ENCODE measurements around the gene PAPOLA. TPM values are rescaled to one million over a fixed set of nuclear protein-coding genes. Genes with fewer than 3 reads are reported as not detected.
"Not testable (repeated sequence)": the region's sequence is repeated elsewhere in the genome, so short reads cannot be mapped to it uniquely, and the experiment has no call there.

Gene PAPOLA
- polyA plus RNA-seq, 3 donors, result 193 to 254 (median 210) TPM

DNA sequence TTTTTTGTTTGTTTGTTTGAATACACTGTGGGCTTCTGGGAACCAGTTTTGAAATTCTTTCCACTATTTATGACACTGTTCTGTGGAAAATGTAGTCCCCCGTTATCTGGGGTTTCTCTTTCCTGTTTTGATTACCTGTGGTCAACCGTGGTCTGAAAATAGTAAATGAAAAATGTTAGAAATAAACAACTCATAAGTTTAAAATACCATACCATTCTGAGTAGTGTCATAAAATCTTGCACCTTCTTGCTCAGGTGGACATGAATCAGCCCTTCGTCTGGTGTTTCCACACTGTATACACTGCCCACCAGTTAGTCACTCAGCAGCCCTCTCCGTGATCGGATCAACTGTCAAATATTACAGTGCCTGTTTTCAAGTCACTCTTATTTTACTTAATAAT, 5.1 kb upstream of the PAPOLA start:
- DNase-seq, result no peak

DNA sequence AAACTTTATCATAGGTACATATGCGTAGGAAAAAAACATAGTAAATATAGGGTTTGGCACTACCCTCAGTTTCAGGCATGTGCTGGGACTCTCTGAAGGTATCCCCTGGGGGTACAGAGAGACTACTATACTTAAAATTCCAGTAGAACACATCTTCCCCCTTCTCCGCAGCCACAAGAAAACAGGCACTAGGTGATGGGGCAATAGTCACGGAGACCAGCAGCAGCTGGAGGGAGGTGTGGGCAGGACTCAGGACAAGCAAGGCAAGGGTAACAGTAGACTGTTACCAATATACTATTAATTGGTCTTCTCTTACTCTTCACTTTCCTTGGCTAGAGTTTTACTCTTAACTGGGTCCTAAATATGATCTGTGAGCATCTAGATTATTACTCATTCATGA, 4.6 kb upstream of the PAPOLA start:
- no peak for DNase-seq

DNA sequence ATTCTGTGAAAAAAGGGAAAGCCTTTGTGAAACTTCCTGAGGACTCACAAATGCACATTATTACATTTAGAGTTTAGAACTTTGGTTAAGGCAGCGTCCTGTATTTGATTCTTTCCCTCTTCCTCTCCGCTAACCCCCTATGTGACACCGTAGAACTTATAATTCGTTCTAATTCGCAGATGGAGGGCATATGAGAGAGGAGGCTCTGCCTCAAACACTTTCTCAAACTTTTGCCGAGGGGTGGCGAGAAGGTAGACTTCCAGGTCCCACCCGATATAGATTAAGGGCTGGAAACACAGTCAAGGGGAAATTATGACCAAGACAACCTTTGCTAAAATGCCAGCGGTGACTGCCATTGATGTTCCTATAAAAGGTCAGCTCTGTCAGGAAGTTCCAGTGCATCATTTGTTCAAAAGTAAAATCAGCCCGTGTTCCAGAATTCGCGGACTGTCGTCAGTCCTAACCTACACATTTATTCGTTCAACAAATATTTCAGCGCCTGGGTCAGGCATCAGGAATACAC, 904 bp upstream of the PAPOLA start:
- DNase-seq, result peak; percentile 2

DNA sequence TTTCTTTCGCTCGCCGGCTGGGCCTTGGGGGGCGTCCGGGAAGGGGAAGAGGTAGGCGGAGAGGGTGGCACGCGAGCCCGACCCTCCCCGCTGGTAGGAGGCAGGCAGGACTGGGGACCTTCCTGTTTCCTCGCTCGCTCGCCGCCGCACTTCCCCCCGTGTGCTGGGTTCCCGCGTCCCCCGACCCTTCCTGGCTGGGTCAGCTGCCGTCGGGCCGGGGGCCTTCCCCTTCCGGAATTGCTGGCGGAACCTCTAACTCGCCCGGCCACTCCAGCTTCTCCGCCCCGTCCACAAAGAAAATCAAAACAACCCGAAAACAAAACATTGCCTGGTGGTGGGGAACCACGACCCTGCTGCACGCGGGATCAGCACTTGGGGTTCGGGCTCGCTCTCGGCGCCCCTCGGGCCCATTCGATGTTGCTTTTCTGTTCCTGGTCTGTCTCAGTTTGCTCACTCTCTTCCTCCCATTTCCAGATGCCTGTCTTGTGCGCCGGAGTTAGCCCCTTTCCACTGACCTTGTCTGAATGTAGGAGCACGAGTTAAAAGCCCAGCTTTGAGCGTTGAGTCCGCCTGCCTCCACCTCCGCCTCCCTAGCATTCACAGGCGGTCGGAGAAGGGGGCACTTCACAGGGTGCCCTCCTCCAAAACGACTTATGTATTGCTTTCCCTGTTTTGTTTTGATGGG, 581 bp downstream of the PAPOLA start:
- DNase-seq, result peak; percentile 60

DNA sequence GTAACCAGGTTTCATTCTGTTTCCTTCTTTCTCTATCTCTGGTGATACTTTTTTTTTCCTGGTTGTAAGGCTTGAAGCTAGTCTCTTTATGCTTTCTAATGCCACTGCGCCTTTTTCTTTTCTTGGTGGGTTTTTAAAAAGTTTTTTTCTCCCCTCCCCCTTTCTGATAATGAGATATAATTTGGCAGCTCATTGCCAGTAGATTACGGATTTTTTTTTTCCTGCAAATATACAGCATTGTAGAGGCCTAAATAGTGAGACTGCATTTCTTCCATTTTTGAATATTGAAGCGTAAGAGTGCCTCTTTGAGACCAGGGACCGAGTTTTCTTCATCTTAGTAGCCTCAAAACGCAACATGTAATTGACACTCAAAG, 1.1 kb downstream of the PAPOLA start:
- DNase-seq, result no peak

DNA sequence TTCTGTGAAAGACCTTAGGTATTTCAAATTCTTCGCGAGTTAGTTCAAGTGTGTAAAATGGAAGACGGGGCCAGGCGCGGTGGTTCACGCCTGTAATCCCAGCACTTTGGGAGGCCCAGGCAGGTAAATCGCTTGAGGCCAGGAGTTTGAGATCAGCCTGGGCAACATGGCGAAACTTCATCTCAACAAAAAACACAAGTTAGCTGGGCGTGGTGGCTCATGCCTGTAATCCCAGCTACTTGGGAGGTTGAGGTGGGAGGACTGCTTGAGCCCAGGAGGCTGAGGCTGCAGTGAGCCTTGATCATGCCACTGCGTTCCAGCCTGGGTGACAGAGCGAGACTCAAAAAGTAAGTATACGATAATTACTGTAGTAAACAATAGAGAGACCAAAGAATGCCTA, 2.2 kb downstream of the PAPOLA start:
- not testable (repeated sequence) for DNase-seq

DNA sequence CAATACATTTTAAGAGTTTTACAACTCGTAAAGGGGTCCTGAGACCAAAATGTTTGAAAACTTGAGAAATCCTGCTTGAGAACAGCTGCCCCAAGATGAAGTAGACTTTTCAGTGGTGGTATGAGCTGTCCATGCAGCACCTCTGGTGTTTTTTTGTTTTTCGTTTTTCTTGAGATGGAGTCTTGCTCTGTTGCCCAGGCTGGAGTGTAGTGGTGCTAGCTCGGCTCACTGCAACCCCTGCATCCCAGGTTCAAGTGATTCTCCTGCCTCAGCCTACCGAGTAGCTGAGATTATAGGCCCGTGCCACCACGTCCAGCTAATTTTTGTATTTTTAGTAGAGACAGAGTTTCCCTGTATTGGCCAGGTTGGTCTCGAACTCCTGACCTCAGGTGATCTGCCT, 5.5 kb downstream of the PAPOLA start:
- DNase-seq, result no peak

DNA sequence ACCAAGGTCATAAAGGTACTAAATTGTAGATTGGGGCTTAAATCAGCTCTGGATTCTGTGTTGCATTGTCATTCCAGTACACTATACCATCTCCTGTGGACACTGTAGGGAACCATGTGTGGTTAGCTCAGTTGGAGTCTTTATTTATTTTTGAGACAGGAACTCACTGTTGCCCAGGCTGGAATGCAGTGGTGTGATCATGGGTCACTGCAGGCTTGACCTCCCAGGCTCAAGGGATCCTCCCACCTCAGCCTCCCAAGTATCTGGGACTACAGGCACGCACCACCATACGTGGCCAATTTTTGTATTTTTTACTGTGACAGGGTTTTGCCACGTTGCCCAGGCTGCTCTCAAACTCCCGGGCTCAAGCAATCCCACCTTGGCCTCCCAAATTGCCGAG, 6.7 kb downstream of the PAPOLA start:
- no peak for DNase-seq

DNA sequence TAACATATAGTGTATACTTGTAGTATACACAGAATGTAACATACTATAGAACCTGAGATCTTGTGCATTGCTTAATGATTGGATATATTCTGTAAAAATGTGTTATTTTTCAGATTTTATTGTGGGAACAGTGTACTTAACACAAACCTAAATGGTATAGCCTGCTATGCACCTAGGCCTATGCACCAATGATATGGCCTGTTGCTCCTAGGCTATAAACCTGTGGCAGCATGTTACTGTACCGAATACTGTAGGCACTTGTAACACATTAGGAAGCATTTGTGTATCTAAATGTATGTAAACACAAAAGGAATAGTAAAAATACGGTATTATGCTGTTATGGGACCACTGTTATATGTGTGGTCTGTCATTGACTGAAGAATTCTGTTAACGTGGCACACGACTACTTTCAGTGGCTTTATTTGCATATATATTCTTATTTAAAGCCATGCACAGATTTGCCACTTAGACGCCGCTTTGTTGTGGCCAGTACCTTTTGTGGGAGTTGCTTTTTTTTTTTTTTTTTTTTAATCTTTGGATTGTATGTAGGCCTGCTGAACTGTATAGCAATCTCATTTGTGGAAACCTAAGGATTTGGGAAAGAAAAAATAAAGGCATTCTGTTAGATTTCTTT, 7.4 kb downstream of the PAPOLA start:
- no peak for DNase-seq

DNA sequence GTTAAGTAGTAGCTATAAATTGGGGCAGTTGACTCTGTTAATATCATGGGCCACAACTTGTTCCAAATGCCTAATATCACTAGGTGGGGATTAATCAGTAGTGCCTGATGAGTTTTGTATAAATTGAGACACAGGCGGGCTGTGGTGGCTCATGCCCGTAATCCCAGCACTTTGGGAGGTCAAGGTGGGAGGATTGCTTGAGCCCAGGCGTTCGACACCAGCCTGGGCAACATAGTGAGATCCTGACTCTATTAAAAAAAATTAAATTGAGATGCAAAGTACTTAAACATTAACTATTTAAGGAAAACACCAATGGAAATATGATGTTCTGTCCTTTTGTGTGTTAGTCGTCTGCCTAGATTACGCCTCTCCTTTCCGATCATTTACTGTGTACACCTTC, 9.0 kb downstream of the PAPOLA start:
- DNase-seq, result no peak

DNA sequence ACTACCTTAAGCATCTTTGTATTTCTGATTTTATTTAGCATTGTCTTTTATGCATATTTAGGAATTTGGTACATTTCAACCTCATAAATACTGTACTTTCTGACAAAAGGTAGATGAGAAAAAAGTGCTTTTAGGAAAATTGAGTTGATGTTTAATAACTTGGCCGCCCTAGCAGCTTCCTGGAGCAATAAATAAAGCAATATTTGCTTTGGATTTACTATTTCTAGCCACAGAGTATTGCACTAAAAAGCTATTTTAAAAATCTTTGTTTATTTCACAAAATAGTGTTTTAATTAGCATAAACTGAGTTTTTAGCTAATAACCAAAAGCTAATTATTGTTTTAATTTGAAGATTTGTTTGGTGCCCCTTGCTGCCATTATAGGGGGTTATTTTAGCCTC, 9.5 kb downstream of the PAPOLA start:
- DNase-seq, result no peak

DNA sequence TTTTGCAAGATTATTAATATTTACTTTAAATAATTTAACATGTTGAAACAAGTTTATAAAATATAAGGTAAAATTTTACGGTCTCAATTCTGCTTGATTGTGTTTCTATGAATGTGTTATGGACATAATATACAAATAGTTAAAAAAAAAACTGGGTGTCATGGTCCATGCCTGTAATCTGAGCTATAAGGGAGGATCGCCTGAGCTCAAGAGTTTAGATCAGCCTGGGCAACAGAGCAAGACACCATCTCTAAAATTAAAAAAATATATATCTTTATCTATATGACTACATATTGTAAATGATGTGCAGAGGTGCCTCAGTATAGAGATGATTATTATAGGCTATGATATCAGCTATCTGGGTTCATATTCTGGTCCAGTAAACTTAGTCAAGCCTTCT, 9.9 kb downstream of the PAPOLA start:
- DNase-seq, result no peak

DNA sequence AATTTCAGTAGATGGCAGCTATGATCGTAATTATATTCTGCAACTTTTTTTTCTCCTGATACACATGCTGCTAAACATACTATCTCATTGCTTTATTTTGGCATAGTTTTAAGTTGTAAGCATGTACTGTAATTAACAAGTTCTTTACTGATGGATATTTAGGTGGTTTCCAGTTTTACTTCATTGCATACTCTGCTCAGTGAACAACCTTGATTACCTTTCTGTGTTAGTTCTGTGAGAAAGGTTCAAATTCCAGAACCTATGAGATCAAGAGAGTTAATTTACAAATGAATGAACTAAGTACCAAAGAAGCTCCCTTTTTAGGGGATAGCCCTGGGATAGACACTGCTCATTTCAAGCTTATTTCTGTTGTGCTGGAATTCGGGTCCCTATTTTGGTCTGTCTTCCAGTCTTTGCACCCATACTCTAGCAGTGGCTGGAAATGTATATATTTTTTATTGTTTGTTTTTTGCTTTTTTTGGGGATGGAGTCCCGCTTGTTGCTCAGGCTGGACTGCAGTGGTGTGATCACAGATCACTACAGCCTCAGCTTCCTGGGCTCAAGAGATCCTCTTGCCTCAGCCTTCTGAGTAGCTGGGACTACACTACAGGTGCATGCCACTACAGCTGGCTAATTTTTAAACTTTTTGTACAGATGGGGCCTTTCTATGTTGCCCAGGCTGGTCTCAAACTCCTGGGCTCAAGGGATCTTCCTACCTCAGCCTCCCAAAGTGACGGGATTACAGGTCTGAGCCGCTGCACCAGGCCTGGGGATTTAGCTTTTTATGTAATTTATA, 10.6 kb downstream of the PAPOLA start:
- DNase-seq, result no peak

DNA sequence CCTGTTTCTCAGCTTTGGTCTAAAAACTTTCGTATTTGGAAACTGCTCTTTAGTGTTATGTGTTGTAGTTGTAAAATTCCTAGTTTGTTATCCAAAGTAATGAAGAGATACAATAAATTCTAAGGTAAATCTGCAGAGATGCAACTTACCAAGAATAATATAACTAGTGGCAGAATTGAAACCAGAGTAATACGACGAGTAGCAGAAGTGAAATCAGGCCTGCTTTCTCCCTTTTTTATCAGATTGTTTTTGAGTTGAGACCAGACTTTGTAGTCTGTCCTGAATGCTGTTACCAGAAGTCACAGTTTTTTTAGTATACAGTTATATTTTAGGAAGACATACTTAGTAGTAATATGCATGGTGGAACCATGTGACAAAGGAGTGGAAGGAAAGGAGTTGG, 12.5 kb downstream of the PAPOLA start:
- no peak for DNase-seq

DNA sequence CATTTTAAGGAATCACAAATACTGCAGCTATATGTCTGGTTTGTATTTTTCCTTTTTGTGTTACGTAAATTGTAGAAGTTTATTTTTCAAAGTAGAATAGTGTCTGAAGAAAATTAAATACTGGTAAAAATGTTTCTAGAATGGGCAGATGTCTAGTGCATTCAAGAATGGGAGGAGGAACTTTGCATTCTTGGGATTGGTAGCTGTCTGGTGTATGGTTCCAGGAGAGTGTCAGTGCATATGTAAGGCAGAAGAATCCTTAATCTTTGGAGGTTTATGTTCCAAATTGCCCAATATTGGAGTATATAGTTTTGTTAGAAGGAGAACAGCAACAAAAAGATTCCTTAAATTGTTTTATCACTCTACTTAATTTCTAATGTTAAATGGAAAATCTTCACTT, 13.5 kb downstream of the PAPOLA start:
- DNase-seq, result no peak

DNA sequence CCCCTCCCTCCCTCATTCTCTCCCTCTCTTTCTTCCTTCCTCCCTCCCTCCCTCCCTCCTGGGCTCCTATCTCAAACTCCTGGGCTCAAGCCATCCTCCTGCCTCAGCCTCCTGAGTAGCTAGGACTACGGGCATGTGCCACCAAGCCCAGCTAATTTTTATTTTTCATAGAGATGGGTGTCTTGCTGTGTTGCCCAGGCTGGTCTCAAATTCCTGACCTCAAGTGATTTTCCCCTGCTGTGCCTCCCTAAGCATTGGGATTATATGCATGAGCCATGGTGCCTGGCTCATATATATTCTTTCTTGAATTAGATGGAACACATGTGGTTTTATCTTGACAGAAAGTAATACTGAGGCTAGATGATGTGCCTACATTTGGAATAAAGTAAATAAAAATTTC, 14.2 kb downstream of the PAPOLA start:
- DNase-seq, result no peak

DNA sequence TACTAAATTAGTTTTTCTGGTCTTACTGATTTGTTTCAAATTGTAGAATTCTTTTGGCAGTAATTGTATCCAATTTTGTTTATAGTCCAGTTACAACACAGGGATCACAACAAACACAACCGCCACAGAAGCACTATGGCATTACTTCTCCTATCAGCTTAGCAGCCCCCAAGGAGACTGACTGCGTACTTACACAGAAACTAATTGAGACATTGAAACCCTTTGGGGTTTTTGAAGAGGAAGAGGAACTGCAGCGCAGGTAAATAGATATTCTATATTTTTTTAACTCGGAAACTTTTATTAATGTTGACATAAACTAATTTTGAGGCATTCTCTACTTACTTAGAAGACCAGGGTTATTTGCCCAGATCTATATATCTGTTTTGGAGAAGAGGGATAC, 17.8 kb downstream of the PAPOLA start:
- DNase-seq, result no peak

DNA sequence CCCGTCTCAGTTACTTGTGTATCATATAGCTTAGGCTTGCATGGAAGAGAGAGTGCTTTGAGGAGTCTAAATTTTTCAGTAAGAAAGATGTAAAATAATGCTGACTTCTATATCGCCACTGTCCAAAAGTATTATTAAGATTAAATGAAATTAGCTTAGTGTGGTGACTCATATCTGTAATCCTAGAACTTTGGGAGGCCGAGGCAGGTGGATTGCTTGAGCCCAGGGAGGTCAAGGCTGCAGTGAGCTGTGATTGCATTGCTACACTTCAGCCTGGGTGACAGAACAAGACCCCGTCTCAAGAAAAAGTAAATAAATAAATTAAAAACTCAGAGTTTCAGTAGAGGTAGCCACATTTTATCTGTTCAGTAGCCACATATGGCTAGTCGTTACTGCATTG, 23.3 kb downstream of the PAPOLA start:
- no peak for DNase-seq

DNA sequence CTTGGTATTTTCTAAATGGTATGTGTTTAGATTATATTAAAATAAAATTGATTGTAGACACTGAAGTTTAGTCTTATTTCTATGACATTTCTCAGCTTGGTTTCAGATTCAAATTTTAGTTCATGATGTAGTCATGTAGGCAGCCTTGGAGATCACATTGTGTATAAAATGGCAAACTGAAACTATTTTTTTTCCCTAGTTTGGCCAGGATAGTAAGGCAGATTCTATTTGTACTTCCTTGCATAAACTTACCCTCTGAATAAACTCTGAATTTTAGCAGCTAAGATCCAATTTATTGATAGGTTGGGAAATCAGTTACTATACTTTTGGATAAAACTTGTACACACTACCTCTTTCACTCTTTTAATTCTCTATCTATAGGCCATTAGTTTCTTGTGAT, 30.4 kb downstream of the PAPOLA start:
- DNase-seq, result no peak

DNA sequence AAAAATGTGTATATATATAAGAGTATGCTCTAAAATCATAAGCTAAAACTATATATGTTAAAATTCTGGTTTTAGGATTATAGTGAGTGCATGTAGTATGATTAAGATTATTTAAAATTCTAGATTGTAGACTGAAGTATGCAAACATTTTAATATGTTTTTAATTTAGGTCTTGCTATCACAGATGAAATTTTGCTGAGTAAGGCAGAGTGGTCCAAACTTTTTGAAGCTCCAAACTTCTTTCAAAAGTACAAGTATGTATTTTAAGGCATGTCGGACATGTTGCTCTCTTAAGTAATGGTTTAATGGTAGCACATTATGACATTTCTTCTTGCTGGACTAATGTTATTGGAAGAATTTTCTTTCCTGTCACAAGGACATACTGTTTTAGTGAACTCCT, 34.6 kb downstream of the PAPOLA start:
- DNase-seq, result no peak

DNA sequence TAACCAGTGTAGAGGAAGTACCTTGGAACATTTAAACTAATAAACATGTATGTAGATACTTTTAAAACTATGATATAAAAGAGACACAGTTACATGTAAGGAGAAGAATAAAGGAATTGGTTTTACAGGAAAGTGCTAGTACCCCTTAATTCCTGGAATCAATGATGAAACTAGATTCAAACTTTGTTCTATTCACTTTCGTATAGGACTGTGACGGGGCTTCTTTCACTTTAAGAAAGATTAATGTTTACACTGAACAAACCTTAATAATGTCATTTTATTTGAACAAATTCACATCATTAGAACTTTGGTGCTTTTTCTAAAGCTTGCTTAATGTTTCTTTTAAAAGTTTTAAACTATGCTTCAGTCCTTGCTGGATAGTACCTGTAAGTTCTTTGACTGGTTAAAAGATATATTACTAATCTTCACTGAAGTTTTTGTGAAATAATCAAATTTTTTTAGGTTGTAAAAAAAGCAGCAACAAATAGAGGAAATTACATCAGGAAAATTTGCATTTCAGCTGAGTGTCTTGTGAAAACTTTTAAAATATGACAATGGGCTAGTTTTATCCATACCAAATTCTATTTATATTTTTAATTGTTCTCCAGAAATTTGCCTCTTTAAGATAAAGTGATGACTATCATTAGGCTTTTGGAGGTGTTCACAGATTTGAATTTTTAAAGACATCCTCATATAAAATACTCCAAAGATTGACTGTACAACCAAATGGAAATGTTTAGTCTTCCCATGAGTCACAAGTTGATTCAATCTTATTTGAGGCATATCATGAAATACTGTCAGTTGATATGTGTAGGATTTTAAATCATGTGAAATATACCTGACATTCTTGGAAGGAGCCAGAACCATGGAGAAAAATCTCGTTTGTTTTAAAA, 36.2 kb downstream of the PAPOLA start:
- no peak for DNase-seq

DNA sequence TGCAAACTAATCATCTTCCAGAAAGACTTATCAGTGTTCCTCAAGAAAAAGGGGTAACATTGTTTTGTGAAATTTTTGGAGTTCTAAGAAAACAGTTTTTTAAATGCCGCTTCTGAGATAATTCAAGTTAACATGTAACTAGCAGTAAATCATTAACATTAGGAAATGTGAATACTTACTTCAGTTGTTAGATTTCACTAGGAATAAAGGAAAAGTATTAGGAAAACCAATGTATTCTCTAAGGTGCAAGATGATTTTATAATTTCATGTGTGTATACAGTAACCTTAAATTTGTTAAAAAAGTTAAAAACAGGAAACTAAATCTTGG, 36.8 kb downstream of the PAPOLA start:
- peak; percentile 9 for DNase-seq
